GM20431 (cell line): ENCODE results near the gene STPG4.
"Not testable (repeated sequence)": the region's sequence is repeated elsewhere in the genome, so short reads cannot be mapped to it uniquely, and the experiment has no call there.

Experiments
- in situ Hi-C: fragments of 300-500 bp; cut with MseI, MboI; formaldehyde crosslinking; loops from one replicate; pipeline ENCODE4 v1.15.0; 2020; ENCODE audit warnings: low sequenced_read_pairs; ENCODE audit not compliant: unreplicated experiment

The STPG4 gene

GRCh38 chr2:47174733-47175361 lies 19.7 kb upstream of the STPG4 start:
- in situ Hi-C loops, result no loop called here

- in situ Hi-C loops, result no loop called here
These were observed 19.1 kb upstream of the STPG4 start for GRCh38 chr2:47173986-47174732.

- in situ Hi-C loops, result no loop called here
These were observed 18.0 kb upstream of the STPG4 start for GRCh38 chr2:47172922-47173695.

GRCh38 chr2:47172156-47172921 lies 17.2 kb upstream of the STPG4 start:
- in situ Hi-C loops, result no loop called here

- in situ Hi-C loops, result no loop called here
These were observed 14.7 kb upstream of the STPG4 start for GRCh38 chr2:47169784-47170183.

GRCh38 chr2:47168895-47169294 lies 13.8 kb upstream of the STPG4 start:
- in situ Hi-C loops, result not testable (repeated sequence)

GRCh38 chr2:47167149-47167548 lies 12.0 kb upstream of the STPG4 start:
- in situ Hi-C loops, result no loop called here

GRCh38 chr2:47165001-47165555 lies 10.0 kb upstream of the STPG4 start:
- in situ Hi-C loops, result no loop called here

- in situ Hi-C loops, result no loop called here
These were observed 7.7 kb upstream of the STPG4 start for GRCh38 chr2:47162780-47163179.

- in situ Hi-C loops, result no loop called here
These were observed 6.4 kb upstream of the STPG4 start for GRCh38 chr2:47161475-47161874.

- in situ Hi-C loops, result no loop called here
These were observed 5.6 kb upstream of the STPG4 start for GRCh38 chr2:47160660-47161059.

GRCh38 chr2:47160211-47160610 lies 5.1 kb upstream of the STPG4 start:
- in situ Hi-C loops, result no loop called here

- in situ Hi-C loops, result no loop called here
These were observed 4.5 kb upstream of the STPG4 start for GRCh38 chr2:47159627-47160026.

- in situ Hi-C loops, result no loop called here
These were observed 3.5 kb upstream of the STPG4 start for GRCh38 chr2:47158576-47158975.

GRCh38 chr2:47152803-47153202 lies 2.3 kb downstream of the STPG4 start:
- in situ Hi-C loops, result no loop called here

- in situ Hi-C loops, result no loop called here
These were observed 4.9 kb downstream of the STPG4 start for GRCh38 chr2:47150175-47150574.

- in situ Hi-C loops, result no loop called here
These were observed 8.1 kb downstream of the STPG4 start for GRCh38 chr2:47147021-47147420.

GRCh38 chr2:47145466-47145865 lies 9.6 kb downstream of the STPG4 start:
- in situ Hi-C loops, result no loop called here

- in situ Hi-C loops, result no loop called here
These were observed 13.6 kb downstream of the STPG4 start for GRCh38 chr2:47141520-47141919.
